ENCODE measurements around the gene TRRAP.

DNA sequence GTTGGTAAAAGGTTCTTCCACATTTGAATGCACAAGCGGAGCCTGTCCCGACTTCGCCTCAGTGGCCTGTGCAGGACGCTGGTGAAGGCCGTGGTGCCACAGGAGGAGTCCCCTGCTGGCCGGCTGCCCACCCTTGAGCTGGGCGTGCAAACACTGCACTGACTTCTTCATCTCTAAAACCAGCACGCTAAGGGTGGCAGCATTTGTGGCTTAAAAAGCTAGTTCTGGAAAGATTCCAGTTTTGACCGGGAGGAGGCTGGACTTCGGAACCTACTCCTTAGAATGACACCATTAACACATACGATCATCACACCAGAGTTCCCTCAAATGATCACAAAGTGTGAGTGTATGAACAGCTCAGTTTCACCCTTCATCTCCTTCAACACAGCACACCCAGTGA is 163.2 kb downstream of the TRRAP start:
- no peak for TF ChIP-seq EP300 (conservative IDR thresholded peaks at IDR 0.05; ENCODE audit: poor library complexity, severe bottlenecking)
- TF ChIP-seq, protein P1, sequence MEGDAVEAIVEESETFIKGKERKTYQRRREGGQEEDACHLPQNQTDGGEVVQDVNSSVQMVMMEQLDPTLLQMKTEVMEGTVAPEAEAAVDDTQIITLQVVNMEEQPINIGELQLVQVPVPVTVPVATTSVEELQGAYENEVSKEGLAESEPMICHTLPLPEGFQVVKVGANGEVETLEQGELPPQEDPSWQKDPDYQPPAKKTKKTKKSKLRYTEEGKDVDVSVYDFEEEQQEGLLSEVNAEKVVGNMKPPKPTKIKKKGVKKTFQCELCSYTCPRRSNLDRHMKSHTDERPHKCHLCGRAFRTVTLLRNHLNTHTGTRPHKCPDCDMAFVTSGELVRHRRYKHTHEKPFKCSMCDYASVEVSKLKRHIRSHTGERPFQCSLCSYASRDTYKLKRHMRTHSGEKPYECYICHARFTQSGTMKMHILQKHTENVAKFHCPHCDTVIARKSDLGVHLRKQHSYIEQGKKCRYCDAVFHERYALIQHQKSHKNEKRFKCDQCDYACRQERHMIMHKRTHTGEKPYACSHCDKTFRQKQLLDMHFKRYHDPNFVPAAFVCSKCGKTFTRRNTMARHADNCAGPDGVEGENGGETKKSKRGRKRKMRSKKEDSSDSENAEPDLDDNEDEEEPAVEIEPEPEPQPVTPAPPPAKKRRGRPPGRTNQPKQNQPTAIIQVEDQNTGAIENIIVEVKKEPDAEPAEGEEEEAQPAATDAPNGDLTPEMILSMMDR (IDR thresholded peaks at IDR 0.05; ENCODE audit: poor library complexity, severe bottlenecking), result no peak
- no peak for TF ChIP-seq MXI1 (conservative IDR thresholded peaks at IDR 0.05; ENCODE audit: poor library complexity, severe bottlenecking)

Data from neural cell (in vitro differentiated cells).